NOMO-1 treated with dmso at 0.1 percent for 144 hours (cell line): Measurements from ENCODE around the gene NPTX1.

ENCODE experiments used
- DNase-seq: peaks from one replicate; lab custom pipeline; 2025; ENCODE audit not compliant: unreplicated experiment; lab: John Stamatoyannopoulos, UW

The NPTX1 gene

GRCh38 chr17:80429356-80430275, 46.8 kb downstream of the NPTX1 start:
- DNase-seq: no peak

DNA sequence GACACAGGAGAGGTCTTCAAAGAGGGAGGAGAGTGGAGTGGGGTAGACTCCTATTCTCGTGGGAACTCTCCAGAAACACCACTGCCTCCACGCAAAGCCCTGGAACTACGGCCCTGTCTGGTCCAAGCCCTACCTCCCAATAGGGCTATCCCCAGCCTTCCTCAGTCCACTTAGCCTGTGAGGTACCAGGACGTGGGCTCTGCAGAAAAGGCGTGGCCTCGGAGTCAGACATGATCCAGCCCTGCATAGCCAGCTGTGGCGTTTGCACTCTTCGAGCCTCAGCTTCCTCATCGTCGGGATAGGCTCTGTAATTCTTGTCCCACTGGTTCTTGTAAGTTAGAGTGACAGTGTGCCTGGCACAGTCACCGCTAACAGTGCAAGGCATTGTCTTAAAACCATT, 47.6 kb downstream of the NPTX1 start:
- no peak for DNase-seq

GRCh38 chr17:80428363-80428762, 48.0 kb downstream of the NPTX1 start:
- DNase-seq: no peak

DNA sequence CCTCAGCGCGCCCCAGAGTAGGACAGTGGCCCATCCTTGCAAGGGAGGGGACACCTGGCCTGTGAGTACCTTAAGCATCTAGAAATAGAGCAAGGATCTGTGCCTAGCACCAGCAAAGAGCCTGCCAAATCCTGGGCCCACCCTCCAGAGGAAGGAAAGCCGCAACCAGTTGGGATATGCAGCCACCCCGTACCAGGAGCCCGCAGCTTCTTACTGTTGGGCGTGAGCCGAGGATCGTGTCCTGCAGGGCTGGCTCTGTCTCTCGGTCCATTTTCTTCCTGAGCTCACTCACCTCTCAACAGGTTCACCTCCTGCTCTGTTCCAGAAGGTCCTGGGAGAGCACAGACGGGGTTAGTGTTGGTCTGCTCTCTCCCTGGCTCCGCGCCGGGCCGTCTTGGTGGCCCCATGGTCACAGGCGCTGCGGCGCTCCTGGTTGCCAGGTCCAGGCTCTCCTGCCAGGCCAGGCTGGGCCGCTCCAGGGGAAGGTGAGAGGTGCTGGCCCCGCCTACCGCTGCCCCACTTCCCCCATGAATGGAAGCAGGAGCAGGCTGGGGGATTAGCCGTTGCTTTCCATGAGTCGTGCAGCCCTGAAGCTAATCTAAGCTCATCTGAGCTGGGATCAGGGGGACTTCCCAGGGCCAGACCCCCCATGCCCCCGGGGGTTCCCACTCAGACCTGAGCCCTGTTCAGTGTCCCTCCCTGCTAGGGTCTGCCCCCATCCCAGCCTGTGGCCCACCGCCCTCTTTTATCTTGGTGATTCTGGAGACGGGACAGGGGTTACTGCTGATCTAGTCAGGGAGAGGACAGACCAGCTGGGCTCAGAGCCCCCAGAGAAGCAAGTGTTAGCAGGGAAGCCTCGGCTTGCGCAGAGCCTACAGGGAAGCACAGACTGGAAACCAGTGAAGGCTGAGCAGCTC, 48.8 kb downstream of the NPTX1 start:
- no peak for DNase-seq

DNA sequence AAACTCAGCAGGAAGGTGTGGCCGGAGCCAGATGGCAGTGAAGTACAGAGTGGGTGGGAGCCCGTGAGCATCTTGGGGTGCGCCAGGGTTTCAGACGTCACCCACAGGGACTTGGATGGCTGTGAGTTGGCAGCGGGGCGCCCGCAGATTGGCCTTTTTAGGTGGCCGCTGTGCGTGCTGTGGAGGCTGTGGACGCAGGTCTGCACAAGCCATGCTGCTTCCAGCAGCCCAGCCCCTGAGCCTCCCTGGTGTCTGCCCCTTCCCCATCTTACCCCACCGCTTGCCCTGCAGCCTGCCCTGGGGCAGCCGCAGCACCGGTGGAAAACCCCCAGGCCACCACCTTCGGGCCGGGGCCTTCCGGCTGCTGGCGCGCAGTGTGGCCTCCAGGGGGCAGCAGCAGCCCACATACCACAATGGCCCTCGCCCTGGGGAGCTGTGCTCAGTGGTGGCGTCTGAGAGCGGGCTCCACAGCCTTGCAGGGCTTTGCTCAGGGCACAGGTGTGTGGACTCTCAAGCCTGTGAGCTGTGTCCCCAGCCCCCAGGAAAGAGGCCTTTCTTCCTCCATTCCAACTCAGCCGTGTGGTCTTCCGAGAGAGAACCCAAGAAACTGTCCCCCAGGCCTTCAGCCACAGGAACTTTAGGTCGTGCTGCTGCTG, 49.6 kb downstream of the NPTX1 start:
- no peak for DNase-seq

GRCh38 chr17:80425835-80426426, 50.5 kb downstream of the NPTX1 start:
- no peak for DNase-seq

DNA sequence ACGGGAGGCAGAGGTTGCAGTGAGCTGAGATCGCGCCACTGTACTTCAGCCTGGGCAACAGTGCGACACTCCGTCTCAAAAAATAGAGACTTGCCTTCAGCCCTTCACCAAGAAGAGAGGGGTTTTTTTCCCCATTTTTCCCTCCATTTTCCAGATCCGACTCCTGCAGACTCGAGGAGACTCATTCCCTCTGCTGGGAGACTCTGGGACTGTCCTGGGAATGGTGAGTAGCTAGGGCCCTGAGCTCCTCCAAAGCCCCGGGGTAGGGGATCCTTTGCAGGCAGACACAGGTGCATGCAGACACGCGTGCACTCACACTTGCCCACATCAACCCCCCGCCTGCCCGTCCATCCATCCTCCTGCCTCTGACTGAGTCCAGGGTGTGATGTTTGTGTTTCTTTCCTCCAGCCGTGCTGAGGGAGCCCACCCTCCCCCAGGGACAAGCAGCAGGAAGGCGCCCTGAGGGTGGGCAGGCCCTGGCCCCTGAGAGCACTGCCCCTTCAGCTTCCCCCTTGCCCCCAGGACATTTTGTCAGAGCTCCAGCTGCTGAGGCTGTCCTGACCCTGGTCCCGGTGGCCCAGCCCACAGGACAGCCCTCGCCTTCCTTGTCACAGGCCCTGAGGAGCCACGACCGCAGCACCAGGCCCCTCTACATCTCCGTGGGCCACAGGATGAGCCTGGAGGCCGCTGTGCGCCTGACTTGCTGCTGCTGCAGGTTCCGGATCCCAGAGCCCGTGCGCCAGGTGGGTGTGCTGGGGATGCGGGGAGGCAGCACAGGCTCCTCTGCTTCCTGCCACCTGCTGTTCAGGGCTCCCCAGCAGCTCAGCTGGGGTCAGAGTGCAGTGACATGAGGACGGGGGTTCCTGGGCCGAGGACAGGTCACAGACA, 51.3 kb downstream of the NPTX1 start:
- DNase-seq: no peak

GRCh38 chr17:80424261-80424660, 52.1 kb downstream of the NPTX1 start:
- no peak for DNase-seq

GRCh38 chr17:80423536-80424225, 52.7 kb downstream of the NPTX1 start:
- no peak for DNase-seq

GRCh38 chr17:80422981-80423380, 53.4 kb downstream of the NPTX1 start:
- no peak for DNase-seq

GRCh38 chr17:80422276-80422675, 54.1 kb downstream of the NPTX1 start:
- DNase-seq: no peak

DNA sequence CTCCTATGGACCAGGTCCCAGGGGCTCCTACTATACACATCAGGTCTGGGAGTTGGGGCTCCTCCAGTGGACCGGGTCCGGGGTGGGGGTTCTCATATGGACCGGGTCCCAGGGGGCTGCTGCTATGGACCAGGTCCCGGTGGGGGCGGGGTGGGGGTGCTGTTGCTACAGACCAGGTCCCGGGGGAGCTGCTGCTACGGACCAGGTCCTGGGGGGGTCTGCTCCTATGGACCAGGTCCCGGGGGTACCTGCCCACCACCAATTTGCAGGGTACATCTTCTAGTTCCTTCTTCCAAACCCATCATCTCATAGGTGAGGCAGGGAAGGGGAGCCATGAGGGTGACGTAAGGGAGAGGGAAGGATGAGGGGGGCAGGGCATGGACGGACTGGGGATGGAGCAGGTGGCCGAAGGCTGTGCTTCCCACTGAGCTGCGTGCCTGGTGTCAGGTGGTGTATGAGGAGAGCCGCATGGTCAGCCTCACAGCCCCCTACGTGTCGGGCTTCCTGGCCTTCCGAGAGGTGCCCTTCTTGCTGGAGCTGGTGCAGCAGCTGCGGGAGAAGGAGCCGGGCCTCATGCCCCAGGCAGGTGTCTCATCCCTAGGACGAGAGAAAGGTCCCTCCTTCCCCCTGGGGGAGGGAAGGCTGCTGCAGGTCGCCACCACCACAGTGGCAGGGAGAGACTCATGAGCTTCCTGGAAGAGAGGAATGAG, 54.9 kb downstream of the NPTX1 start:
- DNase-seq: no peak

DNA sequence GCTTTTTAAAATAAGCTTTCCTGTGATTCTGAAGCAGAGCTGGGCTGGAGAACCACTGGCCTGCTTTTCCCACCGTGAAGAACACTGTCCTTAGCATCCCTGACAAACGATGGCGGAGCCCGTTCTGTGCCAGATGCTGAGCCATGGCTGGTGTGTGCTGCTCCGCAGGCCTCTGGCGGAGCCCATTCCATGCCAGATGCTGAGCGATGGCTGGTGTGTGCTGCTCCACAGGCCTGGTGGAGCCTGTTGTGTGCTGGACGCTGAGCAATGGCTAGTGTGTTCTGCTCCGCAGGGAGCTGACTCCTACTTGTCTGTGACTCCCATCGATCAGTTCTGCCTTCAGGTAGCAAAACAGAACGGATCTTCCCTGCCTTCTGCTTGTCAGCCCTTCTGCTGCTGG, 57.2 kb downstream of the NPTX1 start:
- DNase-seq: no peak

- no peak for DNase-seq
Measured at GRCh38 chr17:80418589-80418988, 57.8 kb downstream of the NPTX1 start.
